OCI-LY3 (cell line): Measurements from ENCODE around the gene ARMCX5.

Source experiments
- H2AFZ ChIP-seq: fragments of 200-600, 300-600 bp; shearing (Covaris generic); 2 replicates; pipeline ENCODE4 v1.6.0; 2014; ENCODE audit warnings: antibody characterized with exemption, low read depth, low read length
- H3K27ac ChIP-seq: fragments of 200-600, 300-600 bp; sonication (generic); 2 replicates; pipeline ENCODE4 v1.5.1; 2014; ENCODE audit warnings: mild to moderate bottlenecking, low read length, moderate library complexity, mixed read lengths
- H3K27me3 ChIP-seq: fragments of 200-600, 300-600 bp; sonication (generic); 2 replicates; pipeline ENCODE4 v1.6.1; 2014; ENCODE audit warnings: low read depth, low read length, mixed read lengths
- H3K36me3 ChIP-seq: fragments of 200-600, 300-600 bp; sonication (generic); replicated peaks from 2 replicates; pipeline ENCODE3; 2014; ENCODE audit warnings: low read depth, low read length, mixed read lengths
- H3K4me1 ChIP-seq: fragments of 300-600, 200-600 bp; sonication (generic); 2 replicates; pipeline ENCODE4 v1.6.1; 2014; ENCODE audit warnings: low read length, mixed read lengths
- H3K4me2 ChIP-seq: fragments of 200-600, 300-600 bp; sonication (generic); 2 replicates; pipeline ENCODE4 v1.6.1; 2014; ENCODE audit warnings: low read length, mixed read lengths
- H3K4me3 ChIP-seq: fragments of 300-600, 200-600 bp; sonication (generic); 2 replicates; pipeline ENCODE4 v1.5.1; 2014; ENCODE audit warnings: antibody characterized with exemption, mild to moderate bottlenecking, low read length, moderate library complexity
- H3K79me2 ChIP-seq: fragments of 300-600, 200-600 bp; shearing (Covaris generic); 2 replicates; pipeline ENCODE4 v1.6.1; 2014; ENCODE audit warnings: mild to moderate bottlenecking, low read length, mixed read lengths
- H3K9ac ChIP-seq: fragments of 300-600, 200-600 bp; shearing (Covaris generic); 2 replicates; pipeline ENCODE4 v1.6.0; 2014; ENCODE audit warnings: mild to moderate bottlenecking, low read length, moderate library complexity
- H3K9me3 ChIP-seq: fragments of 200-600, 300-600 bp; shearing (Covaris generic); 2 replicates; pipeline ENCODE4 v1.6.1; 2014; ENCODE audit warnings: low read length, mixed read lengths; ENCODE audit not compliant: insufficient read depth
- H4K20me1 ChIP-seq: fragments of 200-600, 300-600 bp; sonication (generic); 2 replicates; pipeline ENCODE4 v1.6.1; 2016; ENCODE audit warnings: low read length, mixed read lengths; ENCODE audit not compliant: insufficient read depth
- EZH2phosphoT487 ChIP-seq: fragments of 200-600 bp; shearing (Covaris generic); IDR thresholded peaks from 2 replicates; pipeline ENCODE4 v1.6.1; 2018; ENCODE audit warnings: antibody characterized with exemption, mixed run types, low read depth
- TF ChIP-seq, protein P1 (sequence below): fragments of 200-600, 300-600 bp; sonication (generic); IDR thresholded peaks from 2 replicates; pipeline ENCODE4 v1.5.1; 2014; ENCODE audit warnings: antibody characterized with exemption, low read length, low read depth

Gene ARMCX5

DNA sequence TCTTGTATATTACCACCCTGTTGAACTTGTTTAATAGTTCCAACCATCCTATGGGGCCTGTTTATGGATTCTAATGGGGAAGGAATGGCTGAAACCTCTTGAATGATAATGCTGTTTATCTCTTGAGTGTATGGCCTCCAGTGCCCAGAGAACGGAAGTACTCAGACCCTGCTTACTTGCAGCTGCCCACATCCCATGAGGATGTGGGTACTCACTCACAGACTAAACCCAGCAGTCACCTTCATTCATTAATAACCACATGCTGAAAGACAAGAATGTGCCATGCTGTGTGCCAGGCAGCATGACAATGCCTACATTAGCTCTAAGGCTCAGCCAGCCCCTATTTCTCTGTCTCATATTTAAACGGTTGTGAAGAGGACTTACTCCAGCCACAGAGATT, 5.9 kb upstream of the ARMCX5 start:
- no peak overlapping the region for H3K27ac ChIP-seq
- H3K27me3 ChIP-seq, result no peaks in the 10 kb centered on the region
- H2AFZ ChIP-seq, result no peak overlapping the region
- no peaks in the 10 kb centered on the region for H3K79me2 ChIP-seq
- H3K4me2 ChIP-seq, result no peak overlapping the region
- no peak overlapping the region for H3K4me3 ChIP-seq
- H4K20me1 ChIP-seq, result no peaks in the 10 kb centered on the region
- no peaks in the 10 kb centered on the region for H3K36me3 ChIP-seq
- 0 out of 2 replicates have a peak, but pooled peaks cover under 1% of the 10 kb centered on the region for H3K4me1 ChIP-seq
- no peaks in the 10 kb centered on the region for H3K9me3 ChIP-seq
- TF ChIP-seq, protein P1, sequence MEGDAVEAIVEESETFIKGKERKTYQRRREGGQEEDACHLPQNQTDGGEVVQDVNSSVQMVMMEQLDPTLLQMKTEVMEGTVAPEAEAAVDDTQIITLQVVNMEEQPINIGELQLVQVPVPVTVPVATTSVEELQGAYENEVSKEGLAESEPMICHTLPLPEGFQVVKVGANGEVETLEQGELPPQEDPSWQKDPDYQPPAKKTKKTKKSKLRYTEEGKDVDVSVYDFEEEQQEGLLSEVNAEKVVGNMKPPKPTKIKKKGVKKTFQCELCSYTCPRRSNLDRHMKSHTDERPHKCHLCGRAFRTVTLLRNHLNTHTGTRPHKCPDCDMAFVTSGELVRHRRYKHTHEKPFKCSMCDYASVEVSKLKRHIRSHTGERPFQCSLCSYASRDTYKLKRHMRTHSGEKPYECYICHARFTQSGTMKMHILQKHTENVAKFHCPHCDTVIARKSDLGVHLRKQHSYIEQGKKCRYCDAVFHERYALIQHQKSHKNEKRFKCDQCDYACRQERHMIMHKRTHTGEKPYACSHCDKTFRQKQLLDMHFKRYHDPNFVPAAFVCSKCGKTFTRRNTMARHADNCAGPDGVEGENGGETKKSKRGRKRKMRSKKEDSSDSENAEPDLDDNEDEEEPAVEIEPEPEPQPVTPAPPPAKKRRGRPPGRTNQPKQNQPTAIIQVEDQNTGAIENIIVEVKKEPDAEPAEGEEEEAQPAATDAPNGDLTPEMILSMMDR, result no peak
- TF ChIP-seq EZH2phosphoT487, result no peak
- H3K9ac ChIP-seq, result no peak overlapping the region

DNA sequence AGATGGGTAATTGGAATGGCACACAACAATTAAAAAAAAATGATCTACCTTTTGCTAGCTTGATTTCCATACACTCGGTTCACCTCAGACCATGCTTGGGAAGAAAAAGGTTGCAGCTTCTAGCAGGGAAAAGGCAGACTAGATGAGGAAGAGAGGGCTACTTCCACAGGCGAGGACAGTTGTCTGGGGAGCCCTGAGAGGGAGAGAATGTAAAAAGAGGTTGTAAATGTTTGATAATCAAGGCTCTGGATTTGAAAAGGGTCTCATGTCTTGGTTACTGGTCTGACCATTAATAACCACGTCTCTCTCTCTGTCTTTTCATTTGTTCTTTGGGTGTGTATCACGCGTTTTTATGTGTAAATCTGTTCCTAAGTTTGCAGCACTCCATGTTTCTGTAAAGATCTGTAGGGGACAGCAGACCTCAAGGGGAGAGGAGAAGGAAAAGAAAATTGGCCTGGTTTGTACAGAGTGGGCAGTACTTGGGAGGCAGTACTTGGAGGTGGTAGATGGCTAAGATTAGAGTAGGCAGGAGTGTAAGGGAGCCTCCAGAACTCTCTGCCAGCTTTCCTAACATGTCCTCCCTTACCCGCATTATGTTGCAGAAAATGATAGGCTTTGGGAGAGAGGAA, 750 bp downstream of the ARMCX5 start:
- Histone ChIP-seq H3K79me2 (peaks cover 11% of the 10 kb centered on the region), H3K4me1 (peaks cover 9% of the 10 kb centered on the region), H3K4me2 (peak overlapping the region; percentile 88), H3K27me3 (no peaks in the 10 kb centered on the region), H3K9me3 (no peaks in the 10 kb centered on the region), H3K36me3 (peaks cover 12% of the 10 kb centered on the region), H3K27ac (no peak overlapping the region), H3K4me3 (peak overlapping the region; percentile 95), H4K20me1 (no peaks in the 10 kb centered on the region), H3K9ac (peak overlapping the region; percentile 78), H2AFZ (peak overlapping the region; percentile 92)
- TF ChIP-seq, protein P1, result no peak
- no peak for TF ChIP-seq EZH2phosphoT487

DNA sequence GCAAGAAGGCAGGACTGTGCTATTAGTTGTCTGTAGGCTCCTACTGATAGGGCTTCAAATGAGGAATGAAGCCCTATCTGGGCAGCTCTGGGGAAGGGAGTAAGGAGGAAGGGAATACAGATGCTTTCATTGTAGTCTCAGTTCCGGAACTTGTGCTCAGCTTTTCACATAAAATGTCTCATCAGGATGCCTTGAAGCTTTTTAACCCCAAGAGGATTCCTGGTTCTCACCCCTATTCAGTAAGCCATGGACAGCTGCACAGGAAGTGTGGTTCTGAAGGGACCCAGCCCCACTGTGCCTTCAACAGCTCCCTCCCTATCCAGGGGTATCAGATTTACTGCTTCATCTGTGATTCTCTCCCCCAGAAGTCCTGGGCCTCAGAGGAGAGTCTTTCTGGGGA, 5.0 kb downstream of the ARMCX5 start:
- no peaks in the 10 kb centered on the region for H3K9me3 ChIP-seq
- TF ChIP-seq, protein P1, result no peak
- TF ChIP-seq EZH2phosphoT487, result no peak
- H3K27me3 ChIP-seq, result no peaks in the 10 kb centered on the region
- H3K36me3 ChIP-seq, result peaks cover 12% of the 10 kb centered on the region
- peaks cover 11% of the 10 kb centered on the region for H3K79me2 ChIP-seq
- H4K20me1 ChIP-seq, result no peaks in the 10 kb centered on the region
- no peak overlapping the region for H3K4me3 ChIP-seq
- H2AFZ ChIP-seq, result no peak overlapping the region
- H3K9ac ChIP-seq, result no peak overlapping the region
- H3K4me1 ChIP-seq, result peaks cover 5% of the 10 kb centered on the region
- no peak overlapping the region for H3K4me2 ChIP-seq
- H3K27ac ChIP-seq, result no peak overlapping the region

DNA sequence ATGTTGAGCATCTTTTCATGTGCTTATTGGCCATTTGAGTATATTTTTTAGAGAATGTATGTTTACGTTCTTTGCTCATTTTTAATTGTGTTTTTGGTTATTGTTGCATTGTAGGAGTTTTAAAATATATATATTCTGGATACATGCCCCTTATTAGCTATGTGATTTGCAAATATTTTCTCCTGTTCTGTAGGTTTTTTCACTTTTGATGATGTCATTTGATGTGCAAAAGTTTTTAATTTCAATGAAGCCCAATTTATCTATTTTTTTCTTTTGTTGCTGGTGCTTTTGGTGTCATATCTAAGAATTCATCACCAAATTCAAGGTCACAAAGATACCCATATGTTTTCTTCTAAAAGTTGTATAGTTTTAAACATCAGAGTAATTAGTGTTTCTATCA, 6.8 kb downstream of the ARMCX5 start:
- Histone ChIP-seq H3K9me3 (no peaks in the 10 kb centered on the region), H3K4me3 (no peak overlapping the region), H3K36me3 (peaks cover 12% of the 10 kb centered on the region), H3K27ac (no peak overlapping the region), H3K9ac (no peak overlapping the region), H3K79me2 (no peaks in the 10 kb centered on the region), H3K4me1 (no peaks in the 10 kb centered on the region), H2AFZ (no peak overlapping the region), H3K4me2 (no peak overlapping the region), H4K20me1 (no peaks in the 10 kb centered on the region), H3K27me3 (no peaks in the 10 kb centered on the region)
- no peak for TF ChIP-seq EZH2phosphoT487
- TF ChIP-seq, protein P1, result no peak
